Measurements from ENCODE around the gene CHAF1A.

- TF ChIP-seq ZNF274 (IDR thresholded peaks at IDR 0.05; ENCODE audit: low read length) (no peak), ZNF274 (tag by site-specific recombination; IDR thresholded peaks at IDR 0.05; ENCODE audit: borderline replicate concordance) (no peak), ZNF704 (tag by site-specific recombination; IDR thresholded peaks at IDR 0.05) (no peak)
Observed at GRCh38 chr19:4473011-4473762, 70.7 kb downstream of the CHAF1A start.

Measured in HEK293 (cell line).